WTC11 (cell line): ENCODE results near the gene IL17RB. TPM values are rescaled to one million over a fixed set of nuclear protein-coding genes. Genes with fewer than 3 reads are reported as not detected.

Source experiments
- ATAC-seq: fragments of 200-7000 bp; cut with Tn5 transposase; 2 replicates; pipeline ENCODE4 v1.10.0; 2021; ENCODE audit warnings: mild to moderate bottlenecking, moderate library complexity
- CTCF ChIA-PET: fragments of 300-600 bp; sonication (Branson Sonifier 250); formaldehyde crosslinking; loops from one replicate; lab custom pipeline; 2021; ENCODE audit warnings: antibody characterized with exemption; lab: Charles Lee
- POLR2A ChIA-PET: fragments of 350-600 bp; sonication (Branson Sonifier 250); formaldehyde crosslinking; loops from one replicate; lab custom pipeline; 2021; ENCODE audit warnings: antibody characterized with exemption; lab: Charles Lee
- DNase-seq: peaks from one replicate; pipeline ENCODE4 v3.0.0; 2021; ENCODE audit warnings: low spot score
- H3K27ac Mint-ChIP-seq: 2 replicates; pipeline ENCODE4 v1.8.0; 2021; ENCODE audit warnings: mixed read lengths
- H3K27me3 Mint-ChIP-seq: 2 replicates; pipeline ENCODE4 v1.8.0; 2021; ENCODE audit warnings: low read depth, mild to moderate bottlenecking, moderate library complexity, mixed read lengths
- H3K36me3 Mint-ChIP-seq: 2 replicates; pipeline ENCODE4 v1.8.0; 2021; ENCODE audit warnings: mixed read lengths
- H3K4me1 Mint-ChIP-seq: 2 replicates; pipeline ENCODE4 v1.8.0; 2022; ENCODE audit warnings: mixed read lengths
- H3K4me3 Mint-ChIP-seq: 2 replicates; pipeline ENCODE4 v1.8.0; 2021; ENCODE audit warnings: mild to moderate bottlenecking, moderate library complexity, mixed read lengths
- H3K9me3 Mint-ChIP-seq: 2 replicates; pipeline ENCODE4 v1.8.0; 2021; ENCODE audit warnings: mixed read lengths
- CREB1 ChIP-seq: sonication (generic); formaldehyde crosslinking; IDR thresholded peaks from 2 replicates; pipeline ENCODE4 v1.8.0; 2023; ENCODE audit warnings: mild to moderate bottlenecking, missing genetic modification reagents
- ELF4 ChIP-seq: sonication (generic); formaldehyde crosslinking; IDR thresholded peaks from 2 replicates; pipeline ENCODE4 v1.8.1; 2022; ENCODE audit warnings: low read depth, mild to moderate bottlenecking, moderate library complexity, missing genetic modification reagents
- FOXP1 ChIP-seq: sonication (generic); formaldehyde crosslinking; IDR thresholded peaks from 2 replicates; pipeline ENCODE4 v1.8.0; 2022; ENCODE audit warnings: missing genetic modification reagents, mild to moderate bottlenecking, moderate library complexity, borderline replicate concordance
- FOXP4 ChIP-seq: sonication (generic); formaldehyde crosslinking; IDR thresholded peaks from 2 replicates; pipeline ENCODE4 v1.8.0; 2022; ENCODE audit warnings: mild to moderate bottlenecking, missing genetic modification reagents
- GRHL2 ChIP-seq: fragments of 250-450 bp; sonication (Bioruptor Pico); IDR thresholded peaks from 2 replicates; pipeline ENCODE4 v1.8.0; 2022; ENCODE audit warnings: mild to moderate bottlenecking, moderate library complexity; ENCODE audit not compliant: insufficient replicate concordance, severe bottlenecking
- HMGXB4 ChIP-seq: sonication (generic); formaldehyde crosslinking; IDR thresholded peaks from 2 replicates; pipeline ENCODE4 v1.8.1; 2023; ENCODE audit warnings: mild to moderate bottlenecking, moderate library complexity, missing genetic modification reagents
- MLX ChIP-seq: sonication (generic); formaldehyde crosslinking; IDR thresholded peaks from 2 replicates; pipeline ENCODE4 v1.8.1; 2023; ENCODE audit warnings: mild to moderate bottlenecking, missing genetic modification reagents, moderate library complexity
- MYBL2 ChIP-seq: sonication (generic); formaldehyde crosslinking; IDR thresholded peaks from 2 replicates; pipeline ENCODE4 v1.8.1; 2023; ENCODE audit warnings: mild to moderate bottlenecking, moderate library complexity, missing genetic modification reagents
- NFE2L1 ChIP-seq: sonication (generic); formaldehyde crosslinking; IDR thresholded peaks from 2 replicates; pipeline ENCODE4 v1.8.1; 2023; ENCODE audit warnings: missing genetic modification reagents
- OVOL2 ChIP-seq: fragments of 250-450 bp; sonication (Bioruptor Pico); IDR thresholded peaks from 2 replicates; pipeline ENCODE4 v1.9.0; 2021; ENCODE audit warnings: mild to moderate bottlenecking, borderline replicate concordance
- PRDM15 ChIP-seq: sonication (generic); formaldehyde crosslinking; IDR thresholded peaks from 2 replicates; pipeline ENCODE4 v1.8.0; 2022; ENCODE audit warnings: missing genetic modification reagents
- PREB ChIP-seq: sonication (generic); formaldehyde crosslinking; IDR thresholded peaks from 2 replicates; pipeline ENCODE4 v1.8.1; 2022; ENCODE audit warnings: mild to moderate bottlenecking, missing genetic modification reagents, moderate library complexity, borderline replicate concordance
- SMAD3 ChIP-seq: sonication (generic); formaldehyde crosslinking; IDR thresholded peaks from 2 replicates; pipeline ENCODE4 v1.8.0; 2022; ENCODE audit warnings: missing genetic modification reagents, mild to moderate bottlenecking, borderline replicate concordance
- SOX15 ChIP-seq: fragments of 250-450 bp; sonication (Bioruptor Pico); IDR thresholded peaks from 2 replicates; pipeline ENCODE4 v1.9.0; 2021; ENCODE audit warnings: mild to moderate bottlenecking
- TEAD4 ChIP-seq: sonication (generic); formaldehyde crosslinking; IDR thresholded peaks from 2 replicates; pipeline ENCODE4 v1.8.0; 2022; ENCODE audit warnings: mild to moderate bottlenecking, missing genetic modification reagents
- USF1 ChIP-seq: sonication (generic); formaldehyde crosslinking; IDR thresholded peaks from 2 replicates; pipeline ENCODE4 v1.8.0; 2022; ENCODE audit warnings: mild to moderate bottlenecking, missing genetic modification reagents
- ZNF121 ChIP-seq: sonication (generic); formaldehyde crosslinking; IDR thresholded peaks from 2 replicates; pipeline ENCODE4 v1.8.0; 2023; ENCODE audit warnings: missing genetic modification reagents
- ZNF138 ChIP-seq: sonication (generic); formaldehyde crosslinking; conservative IDR thresholded peaks from 2 replicates; pipeline ENCODE4 v1.8.1; 2022; ENCODE audit warnings: mild to moderate bottlenecking, moderate library complexity, missing genetic modification reagents
- ZNF232 ChIP-seq: sonication (generic); formaldehyde crosslinking; IDR thresholded peaks from 2 replicates; pipeline ENCODE4 v1.8.0; 2022; ENCODE audit warnings: mild to moderate bottlenecking, missing genetic modification reagents
- ZNF317 ChIP-seq: sonication (generic); formaldehyde crosslinking; IDR thresholded peaks from 2 replicates; pipeline ENCODE4 v1.8.1; 2023; ENCODE audit warnings: low read depth, mild to moderate bottlenecking, moderate library complexity, missing genetic modification reagents, borderline replicate concordance
- total RNA-seq: library from RNA; stranded (reverse); gene quantifications from 3 replicates; pipeline ENCODE4 v1.2.3, GENCODE V29; 2021

The IL17RB gene
- total RNA-seq, 1 experiment from 2014 or later, result 5.6 TPM

GRCh38 chr3:53807117-53807810 is 39.1 kb upstream of the IL17RB start:
- no peak overlapping the region for H3K27ac Mint-ChIP-seq
- ChIA-PET POLR2A (no interaction called here), CTCF (no interaction called here)
- TF ChIP-seq PREB (CRISPR knock-in tag), result no peak
- TF ChIP-seq ELF4 (CRISPR knock-in tag), result no peak
- no peak for TF ChIP-seq ZNF138 (CRISPR knock-in tag)
- no peak for TF ChIP-seq OVOL2 (CRISPR knock-in tag)
- no peak for TF ChIP-seq SOX15 (CRISPR knock-in tag)
- no peak for TF ChIP-seq HMGXB4
- no peak for TF ChIP-seq GRHL2 (CRISPR knock-in tag)
- no peak for TF ChIP-seq PRDM15 (CRISPR knock-in tag)
- TF ChIP-seq MYBL2 (CRISPR knock-in tag), result no peak
- no peak for TF ChIP-seq CREB1 (CRISPR knock-in tag)
- TF ChIP-seq USF1 (CRISPR knock-in tag), result no peak
- TF ChIP-seq FOXP1 (CRISPR knock-in tag), result no peak
- TF ChIP-seq ZNF232 (CRISPR knock-in tag), result no peak
- TF ChIP-seq SMAD3 (CRISPR knock-in tag), result no peak
- no peak for TF ChIP-seq TEAD4 (CRISPR knock-in tag)
- TF ChIP-seq FOXP4 (CRISPR knock-in tag), result no peak
- TF ChIP-seq NFE2L1 (CRISPR knock-in tag), result no peak
- no peak for TF ChIP-seq MLX (CRISPR knock-in tag)
- no peak for TF ChIP-seq ZNF317 (CRISPR knock-in tag)
- TF ChIP-seq ZNF121 (CRISPR knock-in tag), result no peak
- DNase-seq (no peak), ATAC-seq (no peak)
- no peaks in the 10 kb centered on the region for H3K36me3 Mint-ChIP-seq
- H3K4me3 Mint-ChIP-seq, result no peak overlapping the region
- H3K4me1 Mint-ChIP-seq, result peaks cover 15% of the 10 kb centered on the region
- no peaks in the 10 kb centered on the region for H3K27me3 Mint-ChIP-seq
- H3K9me3 Mint-ChIP-seq, result no peaks in the 10 kb centered on the region
